K562 (cell line): Measurements from ENCODE around the gene PKP1. TPM values are rescaled to one million over a fixed set of nuclear protein-coding genes. Genes with fewer than 3 reads are reported as not detected.

Experiments used
- polyA plus RNA-seq, 8 experiments: library from polyadenylated mRNA; depleted of rRNA in 4 of 8; stranded (reverse) in 5 of 8; unstranded in 3 of 8; fragments of >200 nt; fragmentation: Nextera tagmentation in 2 of 8; fragmentation: Illumina TruSeq in 1 of 8; extraction: Ambion mirVana in 2 of 8; extraction: Trizol in 1 of 8; gene quantifications; 2 replicates each; pipeline versions ENCODE4 v1.2.1 to v1.2.3, GENCODE V29; 2011 to 2014; ENCODE audit warnings: inconsistent platforms in 1 of 8, missing spikeins in 1 of 8
- total RNA-seq, 7 experiments: library from RNA; depleted of rRNA in 6 of 7; stranded (reverse); fragments of >200 nt in 6 of 7; fragmentation: Illumina TruSeq in 2 of 7; extraction: Trizol in 2 of 7; gene quantifications; 2 replicates each; pipeline versions ENCODE4 v1.2.1 to v1.2.3, GENCODE V29; 2011 to 2021; ENCODE audit warnings: low replicate concordance in 1 of 7

PKP1 gene
- total and polyA plus RNA-seq, 9 of the 15 experiments (the other 6 are each of a cell fraction or from before 2014, with no cell fraction given): not detected

Other genes starting within 250 kb of the PKP1 start
Only the 7 nearest of the 9 such genes appear.
- gene CACNA1S, start 171.1 kb upstream of the PKP1 start, total RNA-seq (2014; rRNA removed): not detected in 2 replicates
- gene CACNA1S, start 171.1 kb upstream of the PKP1 start, total RNA-seq (2014; rRNA removed; fragmentation: Illumina TruSeq; extraction: Trizol): not detected in 2 replicates
- gene CACNA1S, start 171.1 kb upstream of the PKP1 start, total RNA-seq (2015; rRNA removed; fragmentation: Illumina TruSeq; extraction: Trizol): not detected in 2 replicates
- gene CACNA1S, start 171.1 kb upstream of the PKP1 start, total RNA-seq (2021): not detected in 2 replicates
- gene CACNA1S, start 171.1 kb upstream of the PKP1 start, polyA plus RNA-seq (2011; rRNA removed): not detected in 2 replicates
- not detected in 2 replicates for gene CACNA1S, start 171.1 kb upstream of the PKP1 start, polyA plus RNA-seq (2014; fragmentation: Illumina TruSeq; extraction: Trizol)
- not detected for gene CACNA1S, start 171.1 kb upstream of the PKP1 start, polyA plus RNA-seq (2014; fragmentation: Nextera tagmentation; extraction: Ambion mirVana)
- not detected in 2 replicates for gene CACNA1S, start 171.1 kb upstream of the PKP1 start, polyA plus RNA-seq (2014; rRNA removed)
- gene ASCL5, start 156.3 kb upstream of the PKP1 start, total RNA-seq (2014; rRNA removed): 0.09 TPM in 1 of 2 replicates, not detected in the other
- not detected in 2 replicates for gene ASCL5, start 156.3 kb upstream of the PKP1 start, total RNA-seq (2014; rRNA removed; fragmentation: Illumina TruSeq; extraction: Trizol)
- gene ASCL5, start 156.3 kb upstream of the PKP1 start, total RNA-seq (2015; rRNA removed; fragmentation: Illumina TruSeq; extraction: Trizol): not detected in 2 replicates
- not detected in 2 replicates for gene ASCL5, start 156.3 kb upstream of the PKP1 start, total RNA-seq (2021)
- gene ASCL5, start 156.3 kb upstream of the PKP1 start, polyA plus RNA-seq (2011; rRNA removed): not detected in 2 replicates
- not detected in 2 replicates for gene ASCL5, start 156.3 kb upstream of the PKP1 start, polyA plus RNA-seq (2014; fragmentation: Illumina TruSeq; extraction: Trizol)
- gene ASCL5, start 156.3 kb upstream of the PKP1 start, polyA plus RNA-seq (2014; fragmentation: Nextera tagmentation; extraction: Ambion mirVana): not detected
- gene ASCL5, start 156.3 kb upstream of the PKP1 start, polyA plus RNA-seq (2014; rRNA removed): not detected in 2 replicates
- 79.3 and 118 TPM in 2 replicates for gene TMEM9, start 129.0 kb upstream of the PKP1 start, total RNA-seq (2014; rRNA removed)
- 25.4 and 30.4 TPM in 2 replicates for gene TMEM9, start 129.0 kb upstream of the PKP1 start, total RNA-seq (2014; rRNA removed; fragmentation: Illumina TruSeq; extraction: Trizol)
- gene TMEM9, start 129.0 kb upstream of the PKP1 start, total RNA-seq (2015; rRNA removed; fragmentation: Illumina TruSeq; extraction: Trizol): 30.6 and 31.5 TPM in 2 replicates
- 72.4 and 80.7 TPM in 2 replicates for gene TMEM9, start 129.0 kb upstream of the PKP1 start, total RNA-seq (2021)
- 107 and 195 TPM in 2 replicates for gene TMEM9, start 129.0 kb upstream of the PKP1 start, polyA plus RNA-seq (2011; rRNA removed)
- gene TMEM9, start 129.0 kb upstream of the PKP1 start, polyA plus RNA-seq (2014; fragmentation: Illumina TruSeq; extraction: Trizol): 38.7 and 52.1 TPM in 2 replicates
- gene TMEM9, start 129.0 kb upstream of the PKP1 start, polyA plus RNA-seq (2014; fragmentation: Nextera tagmentation; extraction: Ambion mirVana): 10 to 100 TPM; 42.4 to 86.2 TPM
- 67.6 and 90.2 TPM in 2 replicates for gene TMEM9, start 129.0 kb upstream of the PKP1 start, polyA plus RNA-seq (2014; rRNA removed)
- not detected in 2 replicates for gene IGFN1, start 92.7 kb upstream of the PKP1 start, total RNA-seq (2014; rRNA removed)
- not detected in 2 replicates for gene IGFN1, start 92.7 kb upstream of the PKP1 start, total RNA-seq (2014; rRNA removed; fragmentation: Illumina TruSeq; extraction: Trizol)
- gene IGFN1, start 92.7 kb upstream of the PKP1 start, total RNA-seq (2015; rRNA removed; fragmentation: Illumina TruSeq; extraction: Trizol): not detected in 2 replicates
- not detected in 2 replicates for gene IGFN1, start 92.7 kb upstream of the PKP1 start, total RNA-seq (2021)
- not detected in 2 replicates for gene IGFN1, start 92.7 kb upstream of the PKP1 start, polyA plus RNA-seq (2011; rRNA removed)
- not detected in 2 replicates for gene IGFN1, start 92.7 kb upstream of the PKP1 start, polyA plus RNA-seq (2014; fragmentation: Illumina TruSeq; extraction: Trizol)
- gene IGFN1, start 92.7 kb upstream of the PKP1 start, polyA plus RNA-seq (2014; fragmentation: Nextera tagmentation; extraction: Ambion mirVana): not detected
- gene IGFN1, start 92.7 kb upstream of the PKP1 start, polyA plus RNA-seq (2014; rRNA removed): 0.04 TPM in 1 of 2 replicates, not detected in the other
- not detected in 2 replicates for gene TNNT2, start 94.2 kb downstream of the PKP1 start, total RNA-seq (2014; rRNA removed)
- not detected in 2 replicates for gene TNNT2, start 94.2 kb downstream of the PKP1 start, total RNA-seq (2014; rRNA removed; fragmentation: Illumina TruSeq; extraction: Trizol)
- not detected in 2 replicates for gene TNNT2, start 94.2 kb downstream of the PKP1 start, total RNA-seq (2015; rRNA removed; fragmentation: Illumina TruSeq; extraction: Trizol)
- not detected in 2 replicates for gene TNNT2, start 94.2 kb downstream of the PKP1 start, total RNA-seq (2021)
- gene TNNT2, start 94.2 kb downstream of the PKP1 start, polyA plus RNA-seq (2011; rRNA removed): not detected in 2 replicates
- not detected in 2 replicates for gene TNNT2, start 94.2 kb downstream of the PKP1 start, polyA plus RNA-seq (2014; fragmentation: Illumina TruSeq; extraction: Trizol)
- gene TNNT2, start 94.2 kb downstream of the PKP1 start, polyA plus RNA-seq (2014; fragmentation: Nextera tagmentation; extraction: Ambion mirVana): not detected
- gene TNNT2, start 94.2 kb downstream of the PKP1 start, polyA plus RNA-seq (2014; rRNA removed): not detected in 2 replicates
- not detected in 2 replicates for gene LAD1, start 115.8 kb downstream of the PKP1 start, total RNA-seq (2014; rRNA removed)
- gene LAD1, start 115.8 kb downstream of the PKP1 start, total RNA-seq (2014; rRNA removed; fragmentation: Illumina TruSeq; extraction: Trizol): not detected in 2 replicates
- not detected in 2 replicates for gene LAD1, start 115.8 kb downstream of the PKP1 start, total RNA-seq (2015; rRNA removed; fragmentation: Illumina TruSeq; extraction: Trizol)
- 0.25 and 0.31 TPM in 2 replicates for gene LAD1, start 115.8 kb downstream of the PKP1 start, total RNA-seq (2021)
- gene LAD1, start 115.8 kb downstream of the PKP1 start, polyA plus RNA-seq (2011; rRNA removed): not detected in 2 replicates
- not detected in 2 replicates for gene LAD1, start 115.8 kb downstream of the PKP1 start, polyA plus RNA-seq (2014; fragmentation: Illumina TruSeq; extraction: Trizol)
- not detected for gene LAD1, start 115.8 kb downstream of the PKP1 start, polyA plus RNA-seq (2014; fragmentation: Nextera tagmentation; extraction: Ambion mirVana)
- gene LAD1, start 115.8 kb downstream of the PKP1 start, polyA plus RNA-seq (2014; rRNA removed): not detected in 2 replicates
- not detected in 2 replicates for gene TNNI1, start 138.2 kb downstream of the PKP1 start, total RNA-seq (2014; rRNA removed)
- not detected in 2 replicates for gene TNNI1, start 138.2 kb downstream of the PKP1 start, total RNA-seq (2014; rRNA removed; fragmentation: Illumina TruSeq; extraction: Trizol)
- not detected in 2 replicates for gene TNNI1, start 138.2 kb downstream of the PKP1 start, total RNA-seq (2015; rRNA removed; fragmentation: Illumina TruSeq; extraction: Trizol)
- not detected in 2 replicates for gene TNNI1, start 138.2 kb downstream of the PKP1 start, total RNA-seq (2021)
- gene TNNI1, start 138.2 kb downstream of the PKP1 start, polyA plus RNA-seq (2011; rRNA removed): not detected in 2 replicates
- not detected in 2 replicates for gene TNNI1, start 138.2 kb downstream of the PKP1 start, polyA plus RNA-seq (2014; fragmentation: Illumina TruSeq; extraction: Trizol)
- gene TNNI1, start 138.2 kb downstream of the PKP1 start, polyA plus RNA-seq (2014; fragmentation: Nextera tagmentation; extraction: Ambion mirVana): not detected
- not detected in 2 replicates for gene TNNI1, start 138.2 kb downstream of the PKP1 start, polyA plus RNA-seq (2014; rRNA removed)